ENCODE results near the gene SYNGR2. TPM values are rescaled to one million over a fixed set of nuclear protein-coding genes. Genes with fewer than 3 reads are reported as not detected.

The SYNGR2 gene
- total RNA-seq, 1 donor from 2014 or later, result 3.2 TPM

GRCh38 chr17:78184351-78184750 lies 16.0 kb downstream of the SYNGR2 start:
- no peak for DNase-seq
- Mint-ChIP-seq H3K27me3 (ENCODE audit: unreplicated experiment) (no peaks in the 10 kb centered on the region), H3K36me3 (ENCODE audit: unreplicated experiment) (no peaks in the 10 kb centered on the region), H3K27ac (ENCODE audit: unreplicated experiment) (no peak overlapping the region), H3K4me3 (ENCODE audit: unreplicated experiment) (no peak overlapping the region), H3K4me1 (ENCODE audit: low read depth, unreplicated experiment) (no peaks in the 10 kb centered on the region), H3K9me3 (ENCODE audit: unreplicated experiment) (no peaks in the 10 kb centered on the region)
- TF ChIP-seq, protein P1, sequence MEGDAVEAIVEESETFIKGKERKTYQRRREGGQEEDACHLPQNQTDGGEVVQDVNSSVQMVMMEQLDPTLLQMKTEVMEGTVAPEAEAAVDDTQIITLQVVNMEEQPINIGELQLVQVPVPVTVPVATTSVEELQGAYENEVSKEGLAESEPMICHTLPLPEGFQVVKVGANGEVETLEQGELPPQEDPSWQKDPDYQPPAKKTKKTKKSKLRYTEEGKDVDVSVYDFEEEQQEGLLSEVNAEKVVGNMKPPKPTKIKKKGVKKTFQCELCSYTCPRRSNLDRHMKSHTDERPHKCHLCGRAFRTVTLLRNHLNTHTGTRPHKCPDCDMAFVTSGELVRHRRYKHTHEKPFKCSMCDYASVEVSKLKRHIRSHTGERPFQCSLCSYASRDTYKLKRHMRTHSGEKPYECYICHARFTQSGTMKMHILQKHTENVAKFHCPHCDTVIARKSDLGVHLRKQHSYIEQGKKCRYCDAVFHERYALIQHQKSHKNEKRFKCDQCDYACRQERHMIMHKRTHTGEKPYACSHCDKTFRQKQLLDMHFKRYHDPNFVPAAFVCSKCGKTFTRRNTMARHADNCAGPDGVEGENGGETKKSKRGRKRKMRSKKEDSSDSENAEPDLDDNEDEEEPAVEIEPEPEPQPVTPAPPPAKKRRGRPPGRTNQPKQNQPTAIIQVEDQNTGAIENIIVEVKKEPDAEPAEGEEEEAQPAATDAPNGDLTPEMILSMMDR (IDR thresholded peaks at IDR 0.05; ENCODE audit: partially characterized antibody, unreplicated experiment), result no peak

- TF ChIP-seq, protein P1 (IDR thresholded peaks at IDR 0.05; ENCODE audit: partially characterized antibody, unreplicated experiment), result no peak
- H3K9me3 Mint-ChIP-seq (ENCODE audit: unreplicated experiment), result no peaks in the 10 kb centered on the region
- DNase-seq, result no peak
- H3K4me3 Mint-ChIP-seq (ENCODE audit: unreplicated experiment), result peak overlapping the region; percentile 43
- no peaks in the 10 kb centered on the region for H3K4me1 Mint-ChIP-seq (ENCODE audit: low read depth, unreplicated experiment)
- H3K36me3 Mint-ChIP-seq (ENCODE audit: unreplicated experiment), result no peaks in the 10 kb centered on the region
- no peaks in the 10 kb centered on the region for H3K27me3 Mint-ChIP-seq (ENCODE audit: unreplicated experiment)
- H3K27ac Mint-ChIP-seq (ENCODE audit: unreplicated experiment), result no peak overlapping the region
Measured at GRCh38 chr17:78184868-78185267, 16.5 kb downstream of the SYNGR2 start.

DNA sequence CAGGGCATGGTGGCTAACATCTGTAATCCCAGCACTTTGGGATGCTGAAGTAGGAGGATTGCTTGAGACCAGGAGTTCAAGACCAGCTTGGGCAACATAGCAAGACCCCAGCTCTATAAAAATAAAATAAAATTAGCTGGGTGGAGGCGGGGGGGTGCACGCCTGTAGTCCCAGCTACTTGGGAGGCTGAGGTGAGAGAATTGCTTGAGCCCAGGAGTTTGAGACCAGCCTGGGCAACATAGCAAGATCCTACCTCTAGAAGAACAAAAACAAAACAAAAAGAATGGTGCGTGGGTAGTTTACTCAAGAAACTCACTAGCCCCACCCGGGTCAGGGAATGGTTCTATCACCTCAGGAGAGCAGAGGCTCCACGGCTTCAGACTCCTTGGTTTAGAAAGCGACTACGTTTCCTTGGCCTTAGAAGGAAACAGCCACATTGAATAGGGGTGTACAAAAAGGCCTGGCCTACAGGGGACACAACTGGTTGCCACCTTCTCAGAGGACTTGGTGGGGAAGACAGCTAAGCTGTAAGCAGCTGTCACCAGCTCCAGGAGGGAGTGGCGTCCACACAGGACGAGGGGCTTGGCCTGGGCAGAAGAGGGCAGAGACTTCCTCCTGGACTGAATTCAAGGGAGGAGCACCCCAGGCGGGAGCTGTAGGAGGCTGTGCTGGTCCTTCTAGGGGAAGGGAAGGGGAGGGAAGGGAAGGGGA lies 17.8 kb downstream of the SYNGR2 start:
- TF ChIP-seq, protein P1 (IDR thresholded peaks at IDR 0.05; ENCODE audit: partially characterized antibody, unreplicated experiment), result no peak
- Mint-ChIP-seq H3K9me3 (ENCODE audit: unreplicated experiment) (peaks cover 2% of the 10 kb centered on the region), H3K27ac (ENCODE audit: unreplicated experiment) (no peak overlapping the region), H3K36me3 (ENCODE audit: unreplicated experiment) (no peaks in the 10 kb centered on the region), H3K4me3 (ENCODE audit: unreplicated experiment) (peak overlapping the region; percentile 65), H3K27me3 (ENCODE audit: unreplicated experiment) (no peaks in the 10 kb centered on the region), H3K4me1 (ENCODE audit: low read depth, unreplicated experiment) (no peaks in the 10 kb centered on the region)
- DNase-seq, result no peak

DNA sequence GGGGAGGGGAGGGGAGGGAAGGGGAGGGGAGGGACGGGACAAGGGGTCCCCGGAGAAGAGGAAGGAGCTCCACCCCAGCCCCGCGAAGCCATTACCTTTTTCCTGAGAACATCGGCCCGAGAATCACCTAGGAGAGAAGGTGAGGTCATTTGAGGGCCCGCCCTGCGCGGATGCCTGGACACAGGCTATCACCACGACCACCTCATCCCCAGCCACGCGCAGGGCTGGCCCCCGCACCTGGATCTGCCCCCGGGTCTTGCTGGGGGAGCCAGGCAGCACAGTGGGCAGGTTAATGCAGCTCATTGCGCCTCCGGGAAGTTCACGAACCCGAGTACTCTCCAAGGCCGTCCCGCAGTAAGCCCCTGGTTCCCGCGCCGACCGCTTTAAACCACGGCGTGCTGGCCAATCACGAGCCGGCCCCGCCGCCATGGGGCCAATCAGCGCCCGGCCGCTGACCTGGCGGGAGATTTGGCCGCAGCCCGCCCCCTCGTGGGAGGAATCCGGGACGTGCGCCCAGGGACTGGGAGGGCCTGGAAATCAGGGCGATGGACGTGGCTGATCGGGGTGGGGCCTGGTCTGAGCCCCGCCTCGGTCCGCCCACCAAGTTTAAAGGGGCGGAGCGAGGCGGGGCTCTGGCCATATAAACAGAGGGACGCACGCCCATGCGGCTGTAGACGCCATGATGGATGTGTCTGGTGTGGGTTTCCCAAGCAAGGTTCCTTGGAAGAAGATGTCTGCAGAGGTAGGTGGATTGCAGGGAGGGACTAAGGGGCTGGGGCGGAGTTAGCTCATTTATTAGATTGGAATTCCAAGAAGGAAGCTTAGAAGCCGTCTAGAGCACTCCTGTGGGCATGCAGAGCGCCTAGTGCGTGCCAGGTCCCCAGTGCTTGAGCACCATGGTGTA lies 18.6 kb downstream of the SYNGR2 start, which contains the start of the genes AFMID and TK1:
Gene AFMID, plus strand, starts transcription at position 671 of the 904 bp plus-strand sequence. Its CDS starts 9 bp downstream, at position 680.
Gene TK1, minus strand, starts transcription at position 361 of the 904 bp plus-strand sequence. Its CDS starts 58 bp downstream, at position 303.
- peaks cover 2% of the 10 kb centered on the region for H3K9me3 Mint-ChIP-seq (ENCODE audit: unreplicated experiment)
- H3K4me1 Mint-ChIP-seq (ENCODE audit: low read depth, unreplicated experiment), result no peaks in the 10 kb centered on the region
- H3K36me3 Mint-ChIP-seq (ENCODE audit: unreplicated experiment), result no peaks in the 10 kb centered on the region
- peak within 1 kb of the TSS; percentile 91 for H3K27ac Mint-ChIP-seq (ENCODE audit: unreplicated experiment)
- H3K4me3 Mint-ChIP-seq (ENCODE audit: unreplicated experiment), result peak within 1 kb of the TSS; percentile 88
- TF ChIP-seq, protein P1 (IDR thresholded peaks at IDR 0.05; ENCODE audit: partially characterized antibody, unreplicated experiment), result peak; percentile 95
- H3K27me3 Mint-ChIP-seq (ENCODE audit: unreplicated experiment), result no peaks in the 10 kb centered on the region
- peak; percentile 99 for DNase-seq

Measured in glutamatergic neuron (in vitro differentiated cells).